GM06990 (cell line): Measurements from ENCODE around the gene ARHGAP1.

Experiments
- DNase-seq: peaks from one replicate; pipeline ENCODE4 v3.0.0-alpha.2; 2011; ENCODE audit not compliant: insufficient read length; ENCODE audit errors: extremely low read depth
- H3K27me3 ChIP-seq: replicated peaks from 2 replicates; pipeline ENCODE4 v1.6.0; 2011; ENCODE audit warnings: low read length; ENCODE audit not compliant: control insufficient read depth, insufficient read depth
- H3K36me3 ChIP-seq: 2 replicates; pipeline ENCODE4 v1.5.1; 2011; ENCODE audit warnings: low read length; ENCODE audit not compliant: control insufficient read depth, insufficient read depth
- H3K4me3 ChIP-seq: replicated peaks from 2 replicates; pipeline ENCODE4 v1.5.1; 2011; ENCODE audit warnings: low read depth, mild to moderate bottlenecking, control low read depth, low read length
- TF ChIP-seq, protein P1 (sequence below): IDR thresholded peaks from 2 replicates; pipeline ENCODE4 v1.5.1; 2011; ENCODE audit warnings: low read length, control low read depth, mild to moderate bottlenecking, inconsistent platforms; ENCODE audit not compliant: insufficient read depth, poor library complexity, severe bottlenecking

Gene ARHGAP1

GRCh38 chr11:46701078-46701654 lies 747 bp upstream of the ARHGAP1 start:
- TF ChIP-seq, protein P1, sequence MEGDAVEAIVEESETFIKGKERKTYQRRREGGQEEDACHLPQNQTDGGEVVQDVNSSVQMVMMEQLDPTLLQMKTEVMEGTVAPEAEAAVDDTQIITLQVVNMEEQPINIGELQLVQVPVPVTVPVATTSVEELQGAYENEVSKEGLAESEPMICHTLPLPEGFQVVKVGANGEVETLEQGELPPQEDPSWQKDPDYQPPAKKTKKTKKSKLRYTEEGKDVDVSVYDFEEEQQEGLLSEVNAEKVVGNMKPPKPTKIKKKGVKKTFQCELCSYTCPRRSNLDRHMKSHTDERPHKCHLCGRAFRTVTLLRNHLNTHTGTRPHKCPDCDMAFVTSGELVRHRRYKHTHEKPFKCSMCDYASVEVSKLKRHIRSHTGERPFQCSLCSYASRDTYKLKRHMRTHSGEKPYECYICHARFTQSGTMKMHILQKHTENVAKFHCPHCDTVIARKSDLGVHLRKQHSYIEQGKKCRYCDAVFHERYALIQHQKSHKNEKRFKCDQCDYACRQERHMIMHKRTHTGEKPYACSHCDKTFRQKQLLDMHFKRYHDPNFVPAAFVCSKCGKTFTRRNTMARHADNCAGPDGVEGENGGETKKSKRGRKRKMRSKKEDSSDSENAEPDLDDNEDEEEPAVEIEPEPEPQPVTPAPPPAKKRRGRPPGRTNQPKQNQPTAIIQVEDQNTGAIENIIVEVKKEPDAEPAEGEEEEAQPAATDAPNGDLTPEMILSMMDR: no peak
- Histone ChIP-seq H3K36me3 (peaks cover 32% of the 10 kb centered on the region), H3K4me3 (peak overlapping the region; percentile 64), H3K27me3 (no peaks in the 10 kb centered on the region)
- DNase-seq: no peak

- no peak overlapping the region for H3K4me3 ChIP-seq
- TF ChIP-seq, protein P1: no peak
- peaks cover 31% of the 10 kb centered on the region for H3K36me3 ChIP-seq
- H3K27me3 ChIP-seq: no peaks in the 10 kb centered on the region
- DNase-seq: no peak
These were observed 1.8 kb downstream of the ARHGAP1 start for GRCh38 chr11:46698597-46698996.

DNA sequence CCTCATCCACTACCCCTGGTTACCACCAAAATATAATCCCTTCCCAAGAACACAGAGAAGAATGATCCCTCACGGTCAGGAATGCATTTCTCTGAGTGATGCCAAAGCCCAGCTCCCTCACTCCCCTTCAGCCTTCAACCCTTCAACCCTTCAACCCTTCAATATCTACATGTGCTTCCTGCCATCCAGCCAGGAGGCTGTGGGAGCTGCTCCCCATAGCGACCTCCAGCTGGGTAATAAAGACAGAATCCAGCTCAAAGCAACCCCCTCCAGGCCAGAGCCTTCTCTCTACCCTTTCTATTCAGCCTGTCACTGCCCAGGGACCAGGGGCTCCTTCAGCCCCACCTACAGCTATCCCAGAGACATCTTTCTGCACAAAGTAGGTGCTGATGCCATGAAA lies 2.7 kb downstream of the ARHGAP1 start:
- Histone ChIP-seq H3K36me3 (peaks cover 26% of the 10 kb centered on the region), H3K4me3 (no peak overlapping the region), H3K27me3 (no peaks in the 10 kb centered on the region)
- DNase-seq: no peak
- TF ChIP-seq, protein P1: no peak

DNA sequence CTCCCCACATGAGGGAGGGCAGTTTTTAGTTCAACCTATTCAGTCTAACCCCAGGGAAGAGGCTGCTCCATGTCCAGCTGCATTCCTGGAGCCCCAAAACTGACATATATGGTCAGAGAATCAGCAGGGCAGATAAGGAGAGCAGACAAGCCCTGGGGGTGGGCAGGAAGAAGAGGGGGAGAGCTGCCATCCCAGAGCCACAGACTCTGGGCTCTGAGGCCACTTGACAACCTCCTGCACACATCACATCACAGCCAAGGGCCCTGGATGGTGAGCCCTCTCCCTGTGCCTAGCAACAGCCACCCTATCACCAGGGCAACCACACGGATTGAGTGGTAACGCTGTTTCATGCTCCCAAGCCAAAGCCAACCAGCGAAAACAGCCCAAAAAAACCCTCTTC lies 3.1 kb downstream of the ARHGAP1 start:
- DNase-seq: no peak
- Histone ChIP-seq H3K36me3 (peaks cover 27% of the 10 kb centered on the region), H3K4me3 (no peak overlapping the region), H3K27me3 (no peaks in the 10 kb centered on the region)
- TF ChIP-seq, protein P1: no peak

DNA sequence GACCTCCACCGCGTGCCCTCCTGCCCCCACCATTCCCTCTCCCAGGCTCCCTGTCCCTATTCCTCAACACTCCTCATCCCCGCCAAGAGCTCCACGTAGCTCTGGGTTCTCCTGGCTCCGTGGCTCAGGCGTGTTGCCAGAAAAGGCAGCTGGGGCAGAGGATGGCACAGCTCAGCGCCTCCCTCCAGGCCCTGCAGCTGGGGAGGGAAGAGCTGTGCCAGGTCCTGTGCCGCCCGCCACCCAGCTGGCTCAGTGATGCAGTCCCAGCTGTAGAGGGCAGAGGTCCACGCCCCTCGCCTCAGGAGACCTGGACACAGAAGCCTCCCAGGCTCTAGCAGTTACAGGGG lies 4.2 kb downstream of the ARHGAP1 start:
- Histone ChIP-seq H3K4me3 (no peak overlapping the region), H3K27me3 (no peaks in the 10 kb centered on the region), H3K36me3 (peaks cover 33% of the 10 kb centered on the region)
- no peak for DNase-seq
- TF ChIP-seq, protein P1: no peak
